ENCODE results near the gene IGF2.

Gene IGF2

DNA sequence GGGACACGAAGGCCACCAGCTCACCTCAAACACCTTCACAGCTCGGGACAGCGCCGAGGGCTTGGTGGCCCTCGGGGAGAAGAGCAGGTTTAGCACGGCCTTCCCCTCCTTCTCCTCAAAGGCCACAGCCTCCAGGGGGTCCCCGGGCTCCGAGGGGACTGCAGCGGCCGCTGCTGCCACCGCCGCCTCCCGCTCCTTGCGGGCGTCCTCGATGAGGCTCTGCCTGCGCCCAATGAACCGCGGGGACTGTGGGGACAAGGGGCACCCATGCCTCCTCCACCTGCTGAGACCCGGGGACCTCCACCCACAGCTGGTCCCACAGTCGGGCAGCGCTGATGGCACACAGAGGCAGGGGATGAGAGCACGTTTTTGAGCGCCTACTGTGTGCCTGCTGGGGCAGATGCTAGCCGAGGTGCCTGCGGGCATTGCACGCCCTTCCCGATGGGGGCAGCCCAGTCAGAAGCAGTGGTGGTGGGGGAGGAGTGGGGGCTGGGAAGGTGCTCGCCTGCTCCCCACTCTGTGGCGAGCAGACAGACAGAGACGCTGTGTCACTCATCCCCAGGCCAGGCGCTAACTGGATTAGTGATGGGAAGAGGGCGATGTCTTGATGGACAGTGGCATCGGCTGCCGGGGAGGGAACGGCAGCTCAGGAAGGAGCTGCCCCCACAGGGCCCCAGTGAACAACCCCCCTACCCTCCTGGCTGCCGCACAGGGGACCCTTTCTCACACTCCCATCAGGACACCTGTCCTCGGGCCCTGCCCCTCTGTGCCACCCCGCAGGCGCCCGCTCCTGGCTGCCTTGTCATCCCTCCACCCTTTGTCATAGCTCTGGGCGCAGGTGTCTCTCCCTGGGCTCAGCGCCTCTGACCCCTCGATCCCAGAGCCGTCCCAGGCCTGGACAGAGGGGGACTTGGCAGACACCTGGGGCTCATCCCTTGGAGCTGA lies 30.7 kb upstream of the IGF2 start:
- DNase-seq (ENCODE audit: low read depth in 3 of 3, low spot score in 1 of 3), result no peak

DNA sequence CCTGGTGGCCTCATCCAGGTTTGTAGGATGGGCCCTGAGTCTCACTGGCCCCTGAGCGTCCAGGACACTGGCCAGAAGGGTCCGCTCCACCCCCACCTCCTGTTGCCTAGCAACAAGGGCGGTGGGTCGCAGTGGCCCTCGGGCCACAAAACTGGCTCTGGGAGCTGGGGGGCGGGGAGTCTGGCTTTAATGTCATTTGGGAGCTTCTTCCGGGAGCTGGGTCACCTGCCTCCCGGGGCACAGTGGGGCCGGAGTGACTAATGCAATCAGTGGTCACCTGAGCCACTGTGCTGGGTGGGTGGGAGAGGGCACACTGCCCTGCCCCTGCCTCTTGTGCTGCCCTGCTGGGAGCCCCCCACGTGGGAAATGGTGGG lies 29.8 kb upstream of the IGF2 start:
- no peak for DNase-seq (ENCODE audit: low read depth in 3 of 3, low spot score in 1 of 3)

DNA sequence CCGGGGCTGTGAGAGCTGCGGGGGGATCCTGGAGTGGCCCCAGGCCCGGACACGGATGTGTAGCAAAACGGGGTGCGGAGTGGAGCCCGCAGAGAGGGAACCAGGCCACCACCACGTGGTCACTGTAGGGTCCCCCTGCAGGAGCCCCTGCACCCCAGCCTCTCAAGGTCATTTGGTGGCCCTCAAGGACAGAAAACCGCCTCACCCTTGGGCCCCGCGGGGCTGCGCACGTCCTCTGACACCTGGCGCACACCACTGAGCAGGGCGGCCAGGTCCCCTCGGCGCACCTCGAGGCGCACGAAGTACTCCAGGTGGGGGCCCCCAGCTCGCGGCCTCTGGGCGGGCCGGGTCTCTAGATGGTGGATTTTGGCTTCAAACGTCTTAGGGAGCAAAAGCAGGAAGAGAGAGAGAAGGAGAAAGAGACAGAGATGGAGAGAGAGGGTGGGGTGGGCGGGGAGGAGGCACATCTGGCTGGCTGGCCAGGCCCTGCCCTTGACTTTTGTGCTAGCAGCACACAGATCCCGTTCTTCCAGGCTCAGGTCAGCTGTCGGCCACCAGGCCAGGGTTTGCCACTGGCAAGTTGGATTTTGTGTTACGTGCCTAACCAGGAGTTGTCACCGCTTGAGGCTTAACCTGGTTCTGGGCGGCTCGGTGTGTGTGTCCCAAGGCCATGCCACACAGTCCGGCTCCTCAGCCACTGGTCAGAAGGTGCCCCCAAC lies 29.3 kb upstream of the IGF2 start:
- no peak for DNase-seq (ENCODE audit: low read depth in 3 of 3, low spot score in 1 of 3)

DNA sequence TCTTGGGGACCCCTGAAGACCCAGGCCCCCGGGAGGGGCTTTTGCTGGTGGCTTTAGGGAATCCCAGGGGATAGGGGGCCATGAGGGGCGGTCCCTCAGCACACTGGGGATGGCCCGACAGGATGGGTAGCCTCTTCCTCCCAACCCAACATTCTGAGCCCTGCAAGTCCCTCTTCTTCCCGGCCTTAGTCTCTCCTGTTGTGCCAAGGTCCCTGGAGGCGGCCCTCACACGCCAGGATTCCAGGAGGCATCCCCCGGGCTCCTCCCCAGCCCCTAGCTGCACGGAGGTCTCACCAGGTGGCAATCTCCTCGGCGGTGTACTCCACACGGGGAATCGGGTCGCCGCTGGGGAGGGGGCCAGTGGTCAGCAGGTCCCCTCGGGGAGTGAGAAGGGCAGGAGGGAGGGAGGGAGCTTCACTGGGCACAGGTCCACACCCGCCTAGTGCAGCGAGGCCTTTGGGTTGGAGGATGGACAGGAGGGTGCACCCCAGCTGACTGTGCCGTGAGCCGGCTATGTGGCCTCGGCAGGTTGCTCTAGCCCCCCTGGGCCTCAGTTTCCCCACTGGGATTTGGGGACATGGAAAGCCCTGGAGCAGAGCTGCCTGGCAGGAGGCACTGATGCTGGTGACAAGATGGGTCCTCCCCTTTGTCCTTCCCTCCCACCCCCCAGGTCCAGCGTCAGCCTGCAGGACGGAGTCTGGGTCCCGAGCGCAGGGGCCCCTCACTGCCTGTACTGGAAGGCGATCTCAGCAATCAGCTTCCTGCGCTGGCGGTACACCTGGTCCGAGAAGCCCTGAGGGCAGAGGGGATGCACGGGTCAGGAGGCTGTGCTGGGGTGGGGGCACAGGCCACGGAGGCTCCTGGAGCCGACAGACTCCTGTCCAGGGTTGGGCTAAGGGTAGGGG lies 28.2 kb upstream of the IGF2 start:
- no peak for DNase-seq (ENCODE audit: low read depth in 3 of 3, low spot score in 1 of 3)

DNA sequence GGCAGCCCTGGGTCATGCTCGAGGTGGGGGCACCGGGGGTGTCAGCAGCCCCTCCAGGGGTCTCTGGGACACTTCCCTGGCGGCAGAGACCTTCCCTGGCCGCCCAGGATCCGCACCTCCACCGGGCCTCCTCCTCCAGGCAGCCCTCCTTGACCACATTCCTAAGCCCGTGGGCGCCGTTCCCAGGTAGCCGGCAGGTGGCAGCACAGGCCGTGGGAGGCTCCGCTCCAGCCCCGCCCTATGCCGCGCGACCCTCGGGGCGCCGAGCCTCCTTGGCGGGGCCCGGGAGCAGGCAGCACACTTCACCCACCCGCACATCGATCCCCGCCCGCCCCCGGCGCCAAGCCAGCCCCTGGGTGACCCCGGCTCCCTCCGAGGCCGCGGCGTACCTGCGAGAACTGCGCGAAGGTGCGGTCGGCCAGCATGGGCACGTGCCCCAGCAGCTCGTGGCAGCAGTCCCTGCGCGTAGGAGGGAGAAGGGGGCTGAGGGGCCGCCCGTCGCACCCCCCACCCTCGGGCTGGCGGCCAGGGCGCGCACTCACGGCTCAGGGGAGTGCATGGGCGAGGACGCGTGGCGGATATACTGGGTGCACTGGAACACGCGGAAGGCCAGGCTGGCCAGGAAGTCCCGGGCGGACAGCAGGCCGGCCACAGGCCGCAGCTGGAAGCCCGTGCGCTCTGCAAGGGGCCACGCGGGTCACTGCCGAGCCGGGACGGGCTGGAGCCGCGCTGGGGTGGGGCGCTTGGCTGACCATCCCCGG lies 27.1 kb upstream of the IGF2 start:
- DNase-seq (ENCODE audit: low read depth in 3 of 3, low spot score in 1 of 3), result peak in 1 of 3 donors; percentile 45

DNA sequence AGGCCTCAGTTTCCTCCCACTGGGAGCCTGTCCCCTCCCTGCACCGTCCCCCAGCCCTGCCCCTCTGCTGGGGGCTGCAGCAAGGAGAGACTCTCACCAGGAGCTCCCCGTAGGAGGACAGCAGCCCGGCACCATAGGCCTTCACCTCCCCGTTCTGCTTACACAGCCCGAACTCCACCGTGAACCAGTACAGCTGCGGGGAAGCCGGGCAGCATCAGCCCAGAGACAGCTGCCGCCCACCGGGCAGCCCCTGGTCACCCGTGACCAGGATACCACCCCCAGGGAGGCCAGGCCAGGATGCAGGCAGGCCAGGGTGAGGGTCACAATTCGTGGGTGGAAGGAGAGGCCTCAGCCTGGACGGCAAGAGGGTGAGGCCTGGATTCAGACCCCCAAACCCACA lies 26.4 kb upstream of the IGF2 start:
- DNase-seq (ENCODE audit: low read depth in 3 of 3, low spot score in 1 of 3), result no peak

DNA sequence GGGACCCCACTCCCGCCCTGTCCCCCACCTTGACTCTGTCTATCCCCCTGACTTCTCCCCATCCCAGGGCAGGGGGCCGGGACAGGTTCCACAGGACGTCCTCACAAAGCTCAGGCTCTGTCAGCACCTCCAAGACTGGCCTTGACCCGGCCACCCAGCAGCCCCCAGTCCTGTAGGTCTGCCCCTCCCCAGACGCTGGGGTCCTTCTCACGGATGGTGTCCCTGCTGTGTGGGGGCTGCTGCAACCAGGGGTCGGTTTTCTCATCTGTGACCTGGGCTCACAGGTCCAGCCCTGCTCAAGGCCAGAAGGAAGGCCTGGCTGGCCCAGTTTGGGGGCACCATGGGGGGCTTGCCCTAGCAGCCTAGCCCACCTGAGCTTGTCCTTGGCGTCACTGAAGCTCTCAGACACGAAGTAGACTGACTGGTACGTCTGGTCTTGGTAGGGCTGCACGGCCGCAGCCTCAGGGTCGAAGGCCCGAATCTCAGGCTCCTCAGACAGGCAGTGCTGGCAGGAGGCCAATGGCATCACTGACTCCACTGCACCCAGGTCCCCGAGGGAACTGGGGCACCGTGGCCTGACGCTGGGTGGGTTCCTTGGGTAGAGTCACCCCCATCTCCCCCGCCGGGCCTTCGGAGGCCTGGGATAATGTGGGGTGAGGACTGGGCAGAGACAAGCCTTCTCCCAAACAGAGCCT lies 25.8 kb upstream of the IGF2 start:
- no peak for DNase-seq (ENCODE audit: low read depth in 3 of 3, low spot score in 1 of 3)

DNA sequence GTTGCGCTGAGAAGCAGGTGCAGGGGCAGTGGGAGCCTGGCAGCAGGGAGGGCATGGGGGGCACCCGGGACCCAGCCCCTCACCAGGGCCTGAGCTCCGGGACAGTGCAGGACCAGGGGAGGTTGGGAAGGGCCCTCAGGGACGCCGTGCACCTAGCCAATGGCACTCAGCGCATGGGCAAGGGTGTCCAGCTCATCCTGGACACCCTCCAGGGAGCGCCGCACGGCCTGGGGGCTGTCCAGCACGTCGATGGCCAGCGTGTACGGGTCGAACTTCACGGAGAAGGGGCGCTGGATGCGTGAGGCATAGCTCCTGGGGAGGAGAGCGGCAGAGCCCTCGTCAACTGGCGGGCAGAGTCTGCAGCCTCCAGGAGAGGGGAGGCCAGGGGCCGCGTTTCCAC lies 24.9 kb upstream of the IGF2 start:
- DNase-seq (ENCODE audit: low read depth in 3 of 3, low spot score in 1 of 3), result no peak

DNA sequence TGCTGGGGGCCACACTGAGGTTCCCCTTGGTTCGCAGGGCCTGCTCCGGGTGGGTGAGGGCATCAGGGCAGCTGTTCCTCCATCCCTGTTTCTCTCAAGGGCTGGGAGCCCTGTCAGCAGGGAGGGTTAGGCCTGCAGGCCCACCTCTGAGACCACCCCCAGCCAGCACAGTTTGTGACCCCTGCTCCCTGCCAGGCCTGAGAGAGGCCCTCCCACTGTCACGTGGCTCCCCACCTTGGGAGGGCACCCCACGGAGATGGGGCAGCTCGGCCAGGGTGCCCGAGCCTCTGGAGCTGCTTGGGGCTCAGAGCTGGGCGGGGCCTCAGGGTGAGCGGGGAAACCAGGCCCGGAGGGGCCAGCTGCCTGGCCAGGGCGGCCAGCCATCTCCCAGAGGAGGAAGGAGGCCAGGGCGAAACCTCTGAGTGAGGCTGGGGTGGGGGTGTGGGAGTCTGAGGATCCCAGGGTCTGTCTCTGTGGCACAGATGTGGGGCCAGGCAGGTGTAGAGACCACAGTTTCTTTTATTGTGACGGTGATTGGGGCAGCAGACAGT lies 24.3 kb upstream of the IGF2 start:
- DNase-seq (ENCODE audit: low read depth in 3 of 3, low spot score in 1 of 3), result no peak

DNA sequence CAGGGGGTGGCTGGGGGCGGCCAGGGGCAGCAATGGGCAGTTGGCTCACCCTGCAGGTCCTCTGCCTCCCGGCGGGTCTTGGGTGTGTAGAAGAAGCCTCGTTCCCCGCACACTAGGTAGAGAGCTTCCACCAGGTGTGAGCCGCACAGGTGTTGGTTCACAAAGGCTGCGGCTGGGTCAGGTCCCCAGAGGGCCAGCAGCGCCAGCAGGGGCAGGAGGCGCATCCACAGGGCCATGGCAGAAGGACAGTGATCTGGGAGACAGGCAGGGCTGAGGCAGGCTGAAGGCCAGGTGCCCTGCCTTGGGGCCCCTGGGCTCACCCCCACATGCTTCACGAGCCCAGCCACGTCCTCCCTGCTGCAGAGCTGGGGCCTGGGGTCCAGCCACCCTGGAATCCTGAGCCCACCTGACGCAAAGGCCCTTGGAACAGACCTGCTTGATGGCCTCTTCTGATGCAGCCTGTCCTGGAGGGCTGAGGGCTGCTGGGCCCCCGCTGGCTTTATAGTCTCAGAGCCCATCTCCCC lies 21.6 kb upstream of the IGF2 start, which contains the start of gene INS:
Gene INS, minus strand, starts transcription at position 474 of the 524 bp plus-strand sequence. Its CDS starts 238 bp downstream, at position 236.
- no peak for DNase-seq (ENCODE audit: low read depth in 3 of 3, low spot score in 1 of 3)

DNA sequence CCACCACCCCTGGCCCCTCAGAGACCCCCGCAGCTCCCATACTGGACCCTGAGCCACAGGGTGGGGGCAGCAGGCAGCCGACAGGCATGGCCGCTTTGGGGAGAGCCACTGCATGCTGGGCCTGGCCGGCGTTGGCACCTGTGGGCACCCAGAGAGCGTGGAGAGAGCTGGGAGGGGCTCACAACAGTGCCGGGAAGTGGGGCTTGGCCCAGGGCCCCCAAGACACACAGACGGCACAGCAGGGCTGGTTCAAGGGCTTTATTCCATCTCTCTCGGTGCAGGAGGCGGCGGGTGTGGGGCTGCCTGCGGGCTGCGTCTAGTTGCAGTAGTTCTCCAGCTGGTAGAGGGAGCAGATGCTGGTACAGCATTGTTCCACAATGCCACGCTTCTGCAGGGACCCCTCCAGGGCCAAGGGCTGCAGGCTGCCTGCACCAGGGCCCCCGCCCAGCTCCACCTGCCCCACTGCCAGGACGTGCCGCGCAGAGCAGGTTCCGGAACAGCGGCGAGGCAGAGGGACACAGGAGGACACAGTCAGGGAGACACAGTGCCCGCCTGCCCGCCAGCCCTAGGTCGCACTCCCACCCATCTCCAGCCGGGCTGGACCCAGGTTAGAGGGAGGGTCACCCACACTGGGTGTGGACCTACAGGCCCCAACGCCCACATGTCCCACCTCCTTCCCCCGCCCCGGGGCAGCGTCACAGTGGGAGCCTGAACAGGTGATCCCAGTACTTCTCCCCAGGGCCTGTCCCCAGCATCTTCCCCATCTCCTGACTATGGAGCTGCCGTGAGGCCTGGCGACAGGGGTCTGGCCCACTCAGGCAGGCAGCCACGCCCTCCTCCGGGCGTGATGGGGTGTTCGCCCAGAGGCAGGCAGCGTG lies 20.6 kb upstream of the IGF2 start:
- no peak for DNase-seq (ENCODE audit: low read depth in 3 of 3, low spot score in 1 of 3)

DNA sequence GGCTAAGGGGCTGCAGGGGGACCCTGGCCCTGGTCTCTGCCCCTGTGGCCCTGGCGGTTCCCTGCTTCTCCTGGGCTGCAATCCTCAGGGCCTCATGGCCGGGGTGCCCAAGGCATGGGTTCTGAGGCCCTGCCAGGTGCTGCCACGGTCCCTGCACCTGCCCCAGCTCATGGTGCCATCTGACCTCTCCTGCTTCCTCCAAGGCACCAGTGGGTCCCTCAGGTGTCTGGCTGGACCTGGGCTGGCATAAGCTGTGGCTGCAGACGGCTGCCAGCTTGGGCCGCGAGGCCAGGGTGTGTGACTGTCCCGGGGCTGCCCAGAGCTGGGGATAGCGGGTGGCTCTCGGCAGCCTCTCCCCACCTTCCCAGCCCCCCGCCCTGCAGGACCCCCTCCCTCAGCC lies 19.8 kb upstream of the IGF2 start:
- no peak for DNase-seq (ENCODE audit: low read depth in 3 of 3, low spot score in 1 of 3)

DNA sequence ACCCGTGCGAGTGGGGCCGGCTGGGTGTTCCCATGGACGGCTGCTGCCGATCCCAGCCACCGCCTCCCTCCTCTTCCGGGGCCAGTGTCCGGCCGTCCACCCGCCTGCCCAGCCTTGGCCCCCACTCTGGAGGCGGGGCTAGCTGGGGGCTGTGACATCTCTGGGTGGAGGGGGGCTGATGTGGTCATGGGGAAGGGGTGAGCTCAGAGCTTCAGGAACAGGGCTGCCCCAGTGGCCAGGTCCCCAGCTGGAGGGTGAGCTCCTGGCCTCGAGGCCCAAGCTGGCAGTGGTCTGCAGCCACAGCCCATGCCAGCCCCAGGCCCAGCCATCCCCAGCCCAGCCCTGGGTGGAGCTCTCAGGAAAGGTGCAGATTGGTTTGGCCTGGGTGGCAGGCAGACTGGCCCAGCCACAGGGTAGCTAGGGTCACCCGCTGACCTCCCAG lies 19.1 kb upstream of the IGF2 start:
- DNase-seq (ENCODE audit: low read depth in 3 of 3, low spot score in 1 of 3), result no peak

DNA sequence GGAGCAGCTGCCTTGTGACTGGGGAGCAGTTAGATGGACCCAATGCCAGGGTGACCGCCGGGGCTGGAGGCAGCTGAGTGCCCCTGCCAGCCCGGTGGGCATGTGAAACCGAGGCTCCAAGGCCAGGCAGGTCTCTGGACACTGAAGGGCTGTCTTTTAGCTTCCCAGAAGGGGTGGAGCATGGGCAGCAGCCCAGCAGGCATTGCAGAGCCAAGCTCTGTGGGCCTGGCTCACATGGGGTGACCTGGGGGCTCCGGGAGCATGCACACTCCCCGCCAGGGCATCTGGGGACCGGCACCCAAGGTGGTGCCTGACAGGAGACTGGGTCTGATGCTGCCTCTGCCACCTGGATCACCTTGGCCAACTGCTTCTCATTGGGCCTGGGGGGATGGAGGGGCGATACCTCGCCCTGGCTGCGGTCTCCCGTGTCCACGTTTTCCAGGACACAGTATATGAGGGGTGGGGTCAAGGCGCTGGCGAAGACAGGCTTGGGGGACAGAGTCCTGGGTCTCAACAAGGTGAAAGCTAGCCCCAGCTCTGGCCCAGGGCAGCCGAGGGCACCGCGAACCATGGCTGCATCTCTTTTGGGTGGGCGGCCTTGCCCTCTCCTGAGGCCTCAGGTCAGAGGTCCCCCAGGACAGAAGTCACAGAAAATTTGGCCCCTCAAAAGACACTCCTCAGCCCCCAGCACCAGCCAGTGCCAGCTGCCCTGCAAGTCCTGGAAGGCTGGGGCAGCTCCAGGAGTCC lies 18.3 kb upstream of the IGF2 start:
- DNase-seq (ENCODE audit: low read depth in 3 of 3, low spot score in 1 of 3), result no peak

DNA sequence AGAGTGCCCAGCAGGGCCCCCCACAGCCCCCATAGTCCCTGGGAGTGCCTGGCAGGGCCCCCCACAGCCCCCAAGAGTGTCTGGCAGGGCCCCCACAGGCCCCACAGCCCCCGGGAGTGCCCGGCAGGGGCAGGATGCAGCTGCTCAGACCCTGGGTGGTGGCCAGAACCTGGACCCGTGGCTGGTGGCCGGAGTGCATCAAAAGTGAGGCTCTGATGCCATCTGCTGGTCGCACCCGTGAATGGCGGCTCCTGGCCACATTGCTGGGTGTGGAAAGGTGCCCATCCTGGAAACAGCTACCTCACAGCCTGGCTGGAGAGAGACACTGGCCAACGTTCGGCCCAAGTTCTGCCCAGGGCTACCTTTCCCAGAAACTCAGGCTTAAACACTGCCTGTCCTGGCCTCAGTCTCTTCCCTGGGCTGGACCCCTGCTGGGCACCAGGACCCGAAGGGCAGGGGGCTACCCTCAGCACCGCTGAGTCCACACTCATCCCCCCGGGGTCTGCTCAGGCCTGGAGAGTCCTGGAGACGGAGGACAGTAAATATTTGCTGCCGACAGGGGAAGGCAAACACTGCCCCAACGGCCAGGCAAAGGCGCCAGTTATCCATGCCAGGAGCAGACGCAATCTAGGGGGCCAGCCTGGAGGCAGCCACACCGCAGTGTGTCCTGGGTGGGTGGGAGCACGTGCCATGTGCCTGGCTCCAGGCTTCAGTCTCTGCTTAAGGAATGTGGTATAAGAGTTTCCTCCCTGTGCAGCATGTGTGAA lies 17.4 kb upstream of the IGF2 start:
- DNase-seq (ENCODE audit: low read depth in 3 of 3, low spot score in 1 of 3), result peak in 1 of 3 donors; percentile 45

DNA sequence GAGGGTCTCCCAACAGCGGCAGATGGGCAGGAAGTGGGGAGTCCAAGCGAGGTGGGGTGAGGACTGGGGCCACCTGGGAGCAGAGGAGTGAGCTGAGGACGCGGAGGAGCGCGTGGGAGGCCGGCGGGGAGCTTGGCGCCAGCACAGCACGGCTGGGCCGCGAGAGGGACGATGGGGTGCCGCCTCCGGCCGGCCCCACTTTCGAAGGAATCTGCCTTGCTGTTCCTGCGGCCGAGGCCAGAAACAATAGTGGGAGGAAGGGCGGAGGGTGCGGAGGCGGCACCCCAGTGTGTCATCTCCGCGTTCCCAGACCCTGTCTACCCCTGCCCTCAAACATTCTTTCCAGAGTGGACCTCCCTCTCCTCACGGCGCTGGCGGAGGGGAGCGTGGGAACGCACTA lies 16.3 kb upstream of the IGF2 start:
- DNase-seq (ENCODE audit: low read depth in 3 of 3, low spot score in 1 of 3), result no peak

DNA sequence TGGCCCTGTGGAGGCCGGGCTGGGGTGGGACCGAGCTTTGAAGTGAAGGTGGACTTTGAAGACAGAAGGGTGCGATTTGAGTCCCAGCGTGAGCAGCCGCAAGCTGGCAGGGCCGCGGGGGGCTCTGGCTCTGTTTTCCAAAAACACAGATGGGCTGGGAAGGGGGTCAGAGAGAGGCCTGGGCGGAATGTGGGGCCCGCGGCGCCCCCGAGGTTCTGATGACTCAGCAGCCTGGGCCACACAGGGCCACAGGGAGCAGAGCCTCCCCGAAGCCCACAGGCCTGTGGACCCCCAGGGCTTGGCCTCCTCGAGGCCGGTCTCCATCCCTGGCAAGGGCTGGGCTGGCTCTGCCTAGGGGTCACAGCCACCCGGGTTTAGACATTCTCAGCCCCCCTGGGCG lies 15.7 kb upstream of the IGF2 start:
- no peak for DNase-seq (ENCODE audit: low read depth in 3 of 3, low spot score in 1 of 3)

Data from stimulated activated CD4-positive, alpha-beta T cell treated with anti-CD3 and anti-CD28 coated beads, TNF-alpha, amount 100 ng/mL, for 1 hour (primary cell).